ENCODE measurements around the gene SF3B3.

DNA sequence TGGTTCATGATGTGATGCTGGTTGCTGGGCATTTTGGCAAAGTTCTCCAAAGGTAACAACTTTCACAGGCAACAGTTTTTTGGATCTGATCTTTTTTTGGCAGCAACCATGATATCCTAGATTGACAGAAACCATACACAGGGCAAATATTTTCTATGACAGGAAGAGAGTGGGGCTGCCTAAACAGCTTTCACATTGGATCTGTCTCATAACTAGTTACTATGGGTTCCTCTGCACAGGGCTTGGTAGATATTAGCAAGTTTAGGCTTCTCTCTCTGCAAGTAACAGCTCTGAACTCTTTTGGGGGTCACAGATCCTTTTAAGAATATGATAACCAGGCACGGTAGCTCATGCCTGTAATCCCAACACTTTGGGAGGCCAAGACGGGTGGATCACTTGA lies 28.8 kb upstream of the SF3B3 start:
- TF ChIP-seq CTCF (IDR thresholded peaks at IDR 0.05) = no peak
- TF ChIP-seq, protein P1, sequence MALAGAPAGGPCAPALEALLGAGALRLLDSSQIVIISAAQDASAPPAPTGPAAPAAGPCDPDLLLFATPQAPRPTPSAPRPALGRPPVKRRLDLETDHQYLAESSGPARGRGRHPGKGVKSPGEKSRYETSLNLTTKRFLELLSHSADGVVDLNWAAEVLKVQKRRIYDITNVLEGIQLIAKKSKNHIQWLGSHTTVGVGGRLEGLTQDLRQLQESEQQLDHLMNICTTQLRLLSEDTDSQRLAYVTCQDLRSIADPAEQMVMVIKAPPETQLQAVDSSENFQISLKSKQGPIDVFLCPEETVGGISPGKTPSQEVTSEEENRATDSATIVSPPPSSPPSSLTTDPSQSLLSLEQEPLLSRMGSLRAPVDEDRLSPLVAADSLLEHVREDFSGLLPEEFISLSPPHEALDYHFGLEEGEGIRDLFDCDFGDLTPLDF (CRISPR knock-in tag; IDR thresholded peaks at IDR 0.05) = no peak
- no peak for TF ChIP-seq ELF4 (CRISPR knock-in tag; IDR thresholded peaks at IDR 0.05; ENCODE audit: low read depth)
- no peak for TF ChIP-seq NR3C1 (CRISPR knock-in tag; conservative IDR thresholded peaks at IDR 0.05; ENCODE audit: low read depth)
- TF ChIP-seq TCF7 (CRISPR knock-in tag; IDR thresholded peaks at IDR 0.05; ENCODE audit: low read depth) = no peak
- TF ChIP-seq ESRRA (CRISPR knock-in tag; IDR thresholded peaks at IDR 0.05; ENCODE audit: borderline replicate concordance) = no peak
- TF ChIP-seq, protein P2, sequence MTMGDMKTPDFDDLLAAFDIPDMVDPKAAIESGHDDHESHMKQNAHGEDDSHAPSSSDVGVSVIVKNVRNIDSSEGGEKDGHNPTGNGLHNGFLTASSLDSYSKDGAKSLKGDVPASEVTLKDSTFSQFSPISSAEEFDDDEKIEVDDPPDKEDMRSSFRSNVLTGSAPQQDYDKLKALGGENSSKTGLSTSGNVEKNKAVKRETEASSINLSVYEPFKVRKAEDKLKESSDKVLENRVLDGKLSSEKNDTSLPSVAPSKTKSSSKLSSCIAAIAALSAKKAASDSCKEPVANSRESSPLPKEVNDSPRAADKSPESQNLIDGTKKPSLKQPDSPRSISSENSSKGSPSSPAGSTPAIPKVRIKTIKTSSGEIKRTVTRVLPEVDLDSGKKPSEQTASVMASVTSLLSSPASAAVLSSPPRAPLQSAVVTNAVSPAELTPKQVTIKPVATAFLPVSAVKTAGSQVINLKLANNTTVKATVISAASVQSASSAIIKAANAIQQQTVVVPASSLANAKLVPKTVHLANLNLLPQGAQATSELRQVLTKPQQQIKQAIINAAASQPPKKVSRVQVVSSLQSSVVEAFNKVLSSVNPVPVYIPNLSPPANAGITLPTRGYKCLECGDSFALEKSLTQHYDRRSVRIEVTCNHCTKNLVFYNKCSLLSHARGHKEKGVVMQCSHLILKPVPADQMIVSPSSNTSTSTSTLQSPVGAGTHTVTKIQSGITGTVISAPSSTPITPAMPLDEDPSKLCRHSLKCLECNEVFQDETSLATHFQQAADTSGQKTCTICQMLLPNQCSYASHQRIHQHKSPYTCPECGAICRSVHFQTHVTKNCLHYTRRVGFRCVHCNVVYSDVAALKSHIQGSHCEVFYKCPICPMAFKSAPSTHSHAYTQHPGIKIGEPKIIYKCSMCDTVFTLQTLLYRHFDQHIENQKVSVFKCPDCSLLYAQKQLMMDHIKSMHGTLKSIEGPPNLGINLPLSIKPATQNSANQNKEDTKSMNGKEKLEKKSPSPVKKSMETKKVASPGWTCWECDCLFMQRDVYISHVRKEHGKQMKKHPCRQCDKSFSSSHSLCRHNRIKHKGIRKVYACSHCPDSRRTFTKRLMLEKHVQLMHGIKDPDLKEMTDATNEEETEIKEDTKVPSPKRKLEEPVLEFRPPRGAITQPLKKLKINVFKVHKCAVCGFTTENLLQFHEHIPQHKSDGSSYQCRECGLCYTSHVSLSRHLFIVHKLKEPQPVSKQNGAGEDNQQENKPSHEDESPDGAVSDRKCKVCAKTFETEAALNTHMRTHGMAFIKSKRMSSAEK (CRISPR knock-in tag; IDR thresholded peaks at IDR 0.05; ENCODE audit: borderline replicate concordance) = no peak
- no peak for TF ChIP-seq ZSCAN18 (CRISPR knock-in tag; IDR thresholded peaks at IDR 0.05)
- TF ChIP-seq GABPB1 (CRISPR knock-in tag; IDR thresholded peaks at IDR 0.05) = no peak
- TF ChIP-seq ZBTB21 (CRISPR knock-in tag; IDR thresholded peaks at IDR 0.05; ENCODE audit: borderline replicate concordance) = no peak
